K562 (cell line): Measurements from ENCODE around the gene GLUL. TPM values are rescaled to one million over a fixed set of nuclear protein-coding genes. Genes with fewer than 3 reads are reported as not detected.

Source experiments
- ARID2 ChIP-seq: fragments of 450-650 bp; IDR thresholded peaks from 2 replicates; pipeline ENCODE4 v1.6.1; 2017; ENCODE audit warnings: antibody characterized with exemption, mild to moderate bottlenecking
- ATF4 ChIP-seq: fragments of 450-650 bp; formaldehyde crosslinking; IDR thresholded peaks from 2 replicates; pipeline ENCODE4 v1.4.0; 2022; ENCODE audit warnings: mild to moderate bottlenecking, moderate library complexity
- BCOR ChIP-seq: fragments of 450-650 bp; IDR thresholded peaks from 2 replicates; pipeline ENCODE4 v1.6.1; 2016
- CBX8 ChIP-seq: fragments of 200-600 bp; sonication (generic); IDR thresholded peaks from 2 replicates; pipeline ENCODE4 v1.6.1; 2012; ENCODE audit warnings: borderline replicate concordance, mixed run types, low read depth, mild to moderate bottlenecking, moderate library complexity, mixed read lengths, low read length, control low read depth, inconsistent platforms; ENCODE audit not compliant: poor library complexity, severe bottlenecking; ENCODE audit errors: extremely low read depth
- CLOCK ChIP-seq: fragments of 250-450 bp; sonication (Bioruptor Pico); IDR thresholded peaks from 2 replicates; pipeline ENCODE4 v1.4.0; 2020; ENCODE audit warnings: mild to moderate bottlenecking, moderate library complexity, borderline replicate concordance
- FOXK2 ChIP-seq, 2 experiments: fragments of 450-650 bp; IDR thresholded peaks in 1 of 2; conservative IDR thresholded peaks in 1 of 2; 2 replicates each; pipeline ENCODE4 v1.6.1; 2016; ENCODE audit warnings: low read depth in 2 of 2, mild to moderate bottlenecking in 1 of 2
- HDAC1 ChIP-seq, 2 experiments: fragments of 450-650 bp; IDR thresholded peaks; 2 replicates each; pipeline ENCODE4 v1.6.1; 2016 to 2017; ENCODE audit warnings: inconsistent platforms in 1 of 2, mild to moderate bottlenecking in 1 of 2, moderate library complexity in 1 of 2
- HNRNPK ChIP-seq: fragments of 200-400 bp; formaldehyde crosslinking; IDR thresholded peaks from one replicate; pipeline ENCODE4 v1.6.1; 2018; ENCODE audit warnings: mild to moderate bottlenecking, low read depth, low read length; ENCODE audit not compliant: poor library complexity, severe bottlenecking
- IFI16 ChIP-seq: fragments of 250-450 bp; sonication (Bioruptor Pico); IDR thresholded peaks from 2 replicates; pipeline ENCODE4 v2.1.2; 2022; ENCODE audit warnings: mild to moderate bottlenecking, inconsistent platforms
- KLF16 ChIP-seq: IDR thresholded peaks from 2 replicates; pipeline ENCODE4 v1.6.1; 2016; ENCODE audit warnings: antibody characterized with exemption
- MLLT1 ChIP-seq, 2 experiments: fragments of 450-650 bp; IDR thresholded peaks; 2 replicates each; pipeline ENCODE4 v1.6.1; 2016
- PHF20 ChIP-seq: fragments of 450-650 bp; IDR thresholded peaks from 2 replicates; pipeline ENCODE4 v1.6.1; 2018; ENCODE audit not compliant: partially characterized antibody
- PML ChIP-seq: IDR thresholded peaks from 2 replicates; pipeline ENCODE4 v1.6.1; 2012; ENCODE audit warnings: low read length, inconsistent platforms
- PTBP1 ChIP-seq: fragments of 200-400 bp; formaldehyde crosslinking; IDR thresholded peaks from 2 replicates; pipeline ENCODE4 v1.6.1; 2017; ENCODE audit warnings: low read depth, low read length
- SAFB ChIP-seq: fragments of 200-400 bp; formaldehyde crosslinking; IDR thresholded peaks from 2 replicates; pipeline ENCODE4 v1.6.1; 2017; ENCODE audit warnings: low read depth, low read length, borderline replicate concordance
- SNRNP70 ChIP-seq: fragments of 200-400 bp; formaldehyde crosslinking; optimal IDR thresholded peaks from 2 replicates; pipeline ENCODE3; 2017; ENCODE audit warnings: low read depth, low read length
- SRF ChIP-seq, 2 experiments: fragments of 250-450, 450-650 bp in 1 of 2; sonication (Bioruptor Pico) in 1 of 2; sonication (generic) in 1 of 2; formaldehyde crosslinking; IDR thresholded peaks; 2 replicates each; pipeline versions ENCODE4 v1.5.0 to v1.5.1; 2020 to 2022; ENCODE audit warnings: mild to moderate bottlenecking in 1 of 2, missing genetic modification reagents in 1 of 2
- TEAD4 ChIP-seq, 2 experiments: sonication (generic) in 1 of 2; formaldehyde crosslinking in 1 of 2; IDR thresholded peaks; 2 replicates each; pipeline versions ENCODE4 v1.6.1 to v1.8.0; 2012 to 2022; ENCODE audit warnings: borderline replicate concordance in 1 of 2, inconsistent platforms in 1 of 2, low read length in 1 of 2, mild to moderate bottlenecking in 1 of 2, missing genetic modification reagents in 1 of 2
- XRCC5 ChIP-seq: fragments of 200-400 bp; formaldehyde crosslinking; IDR thresholded peaks from 2 replicates; pipeline ENCODE4 v1.6.1; 2017; ENCODE audit warnings: low read depth, mild to moderate bottlenecking, low read length
- YY1 ChIP-seq, 3 experiments: IDR thresholded peaks; 2 replicates each; pipeline ENCODE4 v1.6.1; 2011; ENCODE audit warnings: low read length in 2 of 3, mild to moderate bottlenecking in 2 of 3, moderate library complexity in 2 of 3, borderline replicate concordance in 1 of 3, control low read depth in 1 of 3, low read depth in 1 of 3; ENCODE audit not compliant: insufficient read depth in 3 of 3, insufficient replicate concordance in 2 of 3, control insufficient read depth in 1 of 3, insufficient read length in 1 of 3; ENCODE audit errors: extremely low read depth in 1 of 3
- ZNF3 ChIP-seq: fragments of 250-450 bp; sonication (Bioruptor Pico); IDR thresholded peaks from 2 replicates; pipeline ENCODE4 v1.5.0; 2021; ENCODE audit warnings: mild to moderate bottlenecking, moderate library complexity
- ZNF668 ChIP-seq: fragments of 250-450 bp; sonication (Bioruptor Pico); IDR thresholded peaks from 2 replicates; pipeline ENCODE4 v1.8.0; 2022; ENCODE audit warnings: mild to moderate bottlenecking, inconsistent platforms
- ZNF766 ChIP-seq: fragments of 200-800 bp; sonication (Bioruptor generic); conservative IDR thresholded peaks from 2 replicates; pipeline ENCODE4 v1.6.1; 2016; ENCODE audit warnings: missing genetic modification characterization, missing compliant biosample characterization
- ZNF778 ChIP-seq: fragments of 450-650 bp; formaldehyde crosslinking; IDR thresholded peaks from 2 replicates; pipeline ENCODE4 v1.4.0; 2020; ENCODE audit warnings: mild to moderate bottlenecking, moderate library complexity
- polyA plus RNA-seq, 8 experiments: library from polyadenylated mRNA; depleted of rRNA in 4 of 8; stranded (reverse) in 5 of 8; unstranded in 3 of 8; fragments of >200 nt; fragmentation: Nextera tagmentation in 2 of 8; fragmentation: Illumina TruSeq in 1 of 8; extraction: Ambion mirVana in 2 of 8; extraction: Trizol in 1 of 8; gene quantifications; 2 replicates each; pipeline versions ENCODE4 v1.2.1 to v1.2.3, GENCODE V29; 2011 to 2014; ENCODE audit warnings: inconsistent platforms in 1 of 8, missing spikeins in 1 of 8
- total RNA-seq, 7 experiments: library from RNA; depleted of rRNA in 6 of 7; stranded (reverse); fragments of >200 nt in 6 of 7; fragmentation: Illumina TruSeq in 2 of 7; extraction: Trizol in 2 of 7; gene quantifications; 2 replicates each; pipeline versions ENCODE4 v1.2.1 to v1.2.3, GENCODE V29; 2011 to 2021; ENCODE audit warnings: low replicate concordance in 1 of 7

The GLUL gene
- total and polyA plus RNA-seq, 9 of the 15 experiments (the other 6 are each of a cell fraction or from before 2014, with no cell fraction given): 1,088 to 4,222 (median 1,338) TPM

- TF ChIP-seq PML: peak; percentile 18; the same call in 1 of the 2 replicates
- no peak for TF ChIP-seq TEAD4 (IDR thresholded peaks at IDR 0.05; ENCODE audit: low read length)
- TF ChIP-seq TEAD4 (CRISPR knock-in tag; IDR thresholded peaks at IDR 0.05; ENCODE audit: borderline replicate concordance): no peak
- no peak for TF ChIP-seq FOXK2 (conservative IDR thresholded peaks at IDR 0.05 in 1 of 2, IDR thresholded peaks at IDR 0.05 in 1 of 2; ENCODE audit: low read depth in 2 of 2)
- TF ChIP-seq SNRNP70: no peak
- TF ChIP-seq CBX8: no peak
- no peak for TF ChIP-seq IFI16 (CRISPR knock-in tag)
- no peak for TF ChIP-seq YY1 (IDR thresholded peaks at IDR 0.05; ENCODE audit: borderline replicate concordance in 1 of 3, control insufficient read depth in 1 of 3, extremely low read depth in 1 of 3, insufficient read depth in 3 of 3, insufficient read length in 1 of 3, insufficient replicate concordance in 2 of 3, low read depth in 1 of 3, low read length in 2 of 3)
- TF ChIP-seq ZNF3 (CRISPR knock-in tag): no peak
- TF ChIP-seq PHF20: no peak
- TF ChIP-seq HDAC1 (IDR thresholded peaks at IDR 0.05): peak in 1 of 2 experiments; percentile 56; a peak in 1 of 4 replicates
- 0 out of 2 replicates have a peak, but pooled peaks have one; percentile 8 for TF ChIP-seq ARID2
- no peak for TF ChIP-seq ATF4 (CRISPR knock-in tag)
- no peak for TF ChIP-seq BCOR
- no peak; a peak in 1 of 4 replicates for TF ChIP-seq SRF (CRISPR knock-in tag; IDR thresholded peaks at IDR 0.05)
- TF ChIP-seq CLOCK (CRISPR knock-in tag): no peak
- TF ChIP-seq ZNF766: no peak
- peak in 1 of 2 experiments; percentile 78; a peak in 3 of 4 replicates for TF ChIP-seq MLLT1 (IDR thresholded peaks at IDR 0.05)
- no peak for TF ChIP-seq ZNF778 (CRISPR knock-in tag)
- TF ChIP-seq KLF16: no peak
- TF ChIP-seq ZNF668 (CRISPR knock-in tag): no peak
- TF ChIP-seq XRCC5: no peak
- no peak for TF ChIP-seq HNRNPK
- TF ChIP-seq PTBP1: no peak
- TF ChIP-seq SAFB: no peak
Measured at GRCh38 chr1:182389619-182390047, 2.0 kb downstream of the GLUL start (continued).
